Measurements from ENCODE around the gene ETV6. TPM values are rescaled to one million over a fixed set of nuclear protein-coding genes. Genes with fewer than 3 reads are reported as not detected.

Gene ETV6
- total and polyA plus RNA-seq, 8 donors, result 5.1 to 31.6 (median 18.2) TPM

GRCh38 chr12:11697670-11698387 is 48.4 kb downstream of the ETV6 start:
- TF ChIP-seq CTCF (IDR thresholded peaks at IDR 0.05), result no peak
- Histone ChIP-seq H3K9me3 (no peaks in the 10 kb centered on the region), H3K4me3 (no peak overlapping the region), H3K27ac (no peak overlapping the region), H3K4me1 (peaks cover 14 to 44% (median 19%) of the 10 kb centered on the region in 3 donors), H3K27me3 (no peaks in the 10 kb centered on the region), H3K36me3 (no peaks in the 10 kb centered on the region)
- intact Hi-C loops (cut with DNase I), result no loop called here
- FAIRE-seq, result no peak
- ATAC-seq, result peak in 1 of 4 donors; percentile 48
- DNase-seq, result no peak
- 61 to 63% methylated on average over 3 of the region's 3 CpGs for WGBS, 2 donors

GRCh38 chr12:11698729-11699128 is 49.3 kb downstream of the ETV6 start:
- Histone ChIP-seq H3K36me3 (no peaks in the 10 kb centered on the region), H3K27me3 (no peaks in the 10 kb centered on the region), H3K9me3 (no peaks in the 10 kb centered on the region), H3K4me3 (no peak overlapping the region), H3K27ac (no peak overlapping the region), H3K4me1 (peaks cover 14 to 52% (median 19%) of the 10 kb centered on the region in 3 donors)
- no peak for TF ChIP-seq CTCF (IDR thresholded peaks at IDR 0.05)
- no peak for ATAC-seq
- intact Hi-C loops (cut with DNase I), result no loop called here
- no peak for FAIRE-seq
- DNase-seq, result no peak
- 98% methylated on average over 2 of the region's 2 CpGs for WGBS, 2 donors

- FAIRE-seq (no peak), ATAC-seq (peak in 1 of 4 donors; percentile 23)
- H3K27ac ChIP-seq, result no peak overlapping the region
Observed at GRCh38 chr12:11701433-11701832, 52.0 kb downstream of the ETV6 start.

DNA sequence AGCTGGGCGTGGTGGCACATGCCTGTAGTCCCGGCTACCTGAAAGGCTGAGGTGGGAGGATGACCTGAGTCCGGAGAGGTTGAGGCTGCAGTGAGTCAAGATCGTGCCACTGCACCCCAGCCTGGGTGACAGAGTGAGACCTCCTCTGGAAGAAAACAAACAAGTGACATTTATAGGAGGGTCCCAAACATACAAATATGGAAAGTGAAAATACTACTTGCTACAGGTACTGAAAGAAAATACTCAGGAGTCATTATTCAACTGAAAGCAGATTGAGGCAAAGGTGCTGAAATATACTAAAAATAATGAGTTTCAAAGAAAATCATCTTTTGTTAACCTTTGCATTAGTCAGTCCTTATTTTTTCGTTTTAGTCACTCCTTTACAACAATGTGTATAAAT is 53.5 kb downstream of the ETV6 start:
- Histone ChIP-seq H3K4me3 (no peak overlapping the region), H3K36me3 (no peaks in the 10 kb centered on the region), H3K27me3 (no peaks in the 10 kb centered on the region), H3K4me1 (peaks cover 37 to 63% (median 38%) of the 10 kb centered on the region in 3 donors), H3K9me3 (no peaks in the 10 kb centered on the region), H3K27ac (no peak overlapping the region)
- FAIRE-seq (no peak), DNase-seq (no peak), ATAC-seq (no peak)
- intact Hi-C loops (cut with DNase I), result no loop called here
- WGBS, 2 donors, result 90 to 92% methylated on average over 5 of the region's 5 CpGs
- TF ChIP-seq CTCF (IDR thresholded peaks at IDR 0.05), result no peak

More at GRCh38 chr12:11701433-11701832, 52.0 kb downstream of the ETV6 start:
- WGBS, 2 donors, result 71 to 73% methylated on average over 6 of the region's 6 CpGs
- peaks cover 26 to 61% (median 34%) of the 10 kb centered on the region in 3 donors for H3K4me1 ChIP-seq
- intact Hi-C loops (cut with DNase I), result no loop called here
- H3K4me3 ChIP-seq, result no peak overlapping the region
- no peaks in the 10 kb centered on the region for H3K36me3 ChIP-seq
- DNase-seq, result no peak
- no peak for TF ChIP-seq CTCF (IDR thresholded peaks at IDR 0.05)
- no peaks in the 10 kb centered on the region for H3K27me3 ChIP-seq
- H3K9me3 ChIP-seq, result no peaks in the 10 kb centered on the region

- H3K27me3 ChIP-seq, result no peaks in the 10 kb centered on the region
- ATAC-seq (no peak), FAIRE-seq (no peak), DNase-seq (no peak)
- intact Hi-C loops (cut with DNase I), result no loop called here
- no peaks in the 10 kb centered on the region for H3K9me3 ChIP-seq
- H3K27ac ChIP-seq, result no peak overlapping the region
- H3K4me1 ChIP-seq, result peaks cover 40 to 64% (median 41%) of the 10 kb centered on the region in 3 donors
- H3K36me3 ChIP-seq, result no peaks in the 10 kb centered on the region
- TF ChIP-seq CTCF (IDR thresholded peaks at IDR 0.05), result no peak
- 90 to 91% methylated on average over 4 of the region's 4 CpGs for WGBS, 2 donors
- H3K4me3 ChIP-seq, result no peak overlapping the region
Observed at GRCh38 chr12:11703378-11703777, 53.9 kb downstream of the ETV6 start.
